ENCODE data around the gene PSMD12.

GRCh38 chr17:67347826-67348225 is 18.6 kb downstream of the PSMD12 start:
- TF ChIP-seq CTCF (IDR thresholded peaks at IDR 0.05; ENCODE audit: low read depth, low read length, poor library complexity, severe bottlenecking) (no peak), EZH2phosphoT487 (IDR thresholded peaks at IDR 0.05; ENCODE audit: borderline replicate concordance, low read length) (no peak)
